AG09309 (cell line): Measurements from ENCODE around the gene KLF6.
A peak's percentile ranks its signal among the peaks of the same experiment; 100 is the strongest.

ENCODE experiments used
- DNase-seq: peaks from one replicate; pipeline ENCODE4 v3.0.0-alpha.2; 2010; ENCODE audit warnings: low read depth
- H3K4me3 ChIP-seq: 2 replicates; pipeline ENCODE4 v1.5.1; 2011; ENCODE audit warnings: mild to moderate bottlenecking, low read depth, low read length, moderate library complexity; ENCODE audit not compliant: control insufficient read depth
- CTCF ChIP-seq: IDR thresholded peaks from 2 replicates; pipeline ENCODE4 v1.5.1; 2011; ENCODE audit warnings: mild to moderate bottlenecking, low read depth, low read length, inconsistent platforms; ENCODE audit not compliant: insufficient read depth, control insufficient read depth; ENCODE audit errors: missing control alignments

The KLF6 gene

GRCh38 chr10:3783682-3784432, 1.2 kb downstream of the KLF6 start:
- no peak for DNase-seq
- peak overlapping the region; percentile 90 for H3K4me3 ChIP-seq
- TF ChIP-seq CTCF, result no peak

DNA sequence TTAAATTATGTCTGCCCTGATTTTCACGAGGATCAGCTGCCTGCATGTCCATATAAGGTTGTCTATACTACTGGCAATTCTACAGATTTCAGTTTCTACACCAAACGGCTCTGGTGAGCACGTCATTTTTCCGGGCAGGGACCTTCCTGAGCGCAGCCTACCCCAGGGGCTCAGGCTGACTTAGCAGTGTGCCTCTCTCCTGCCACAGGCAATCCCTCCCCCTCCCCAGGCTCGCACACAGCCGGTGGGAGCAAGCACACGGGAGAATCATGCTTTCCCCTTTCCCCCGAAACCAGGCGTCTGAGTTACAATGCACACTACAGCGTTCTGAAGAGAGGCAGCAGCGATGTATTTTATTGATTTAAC, 1.7 kb downstream of the KLF6 start:
- peak overlapping the region; percentile 90 for H3K4me3 ChIP-seq
- no peak for TF ChIP-seq CTCF
- DNase-seq, result no peak

GRCh38 chr10:3782451-3783315, 2.3 kb downstream of the KLF6 start:
- peak; percentile 96 for DNase-seq
- H3K4me3 ChIP-seq, result peak overlapping the region; percentile 90
- TF ChIP-seq CTCF, result no peak

- peak overlapping the region; percentile 90 for H3K4me3 ChIP-seq
- no peak for TF ChIP-seq CTCF
- DNase-seq, result no peak
These were observed 2.9 kb downstream of the KLF6 start for GRCh38 chr10:3782146-3782450.

DNA sequence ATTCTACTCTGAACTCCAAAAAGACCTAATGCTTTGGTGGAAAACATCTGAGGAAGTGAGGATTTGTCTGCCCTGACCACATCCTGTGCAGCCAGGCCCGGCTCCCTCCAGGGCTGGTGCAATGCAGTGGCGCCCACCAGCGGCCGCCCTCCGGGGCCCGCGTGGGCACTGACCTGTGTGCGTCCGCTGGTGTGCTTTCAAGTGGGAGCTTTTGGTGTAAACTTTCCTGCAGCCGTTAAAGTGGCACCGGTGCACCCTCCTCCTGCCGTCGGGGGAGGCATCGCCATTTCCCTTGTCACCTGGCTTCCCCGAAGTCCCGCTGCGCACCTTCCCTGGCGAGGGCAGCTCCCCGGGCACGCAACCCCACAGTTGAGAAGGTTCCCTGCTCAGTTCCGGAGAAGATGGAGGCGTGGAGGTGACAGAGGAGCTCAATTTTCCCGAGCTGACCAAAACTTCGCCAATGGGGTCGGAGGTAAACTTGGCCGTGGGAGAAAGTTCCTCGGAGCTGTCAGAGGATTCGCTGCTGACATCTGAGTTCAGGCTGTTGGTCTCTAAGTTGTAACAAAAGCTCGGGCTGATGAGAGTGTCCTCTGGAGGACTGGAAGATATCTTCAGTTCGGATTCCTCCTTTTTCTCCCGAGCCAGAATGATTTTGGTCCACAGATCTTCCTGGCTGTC, 3.4 kb downstream of the KLF6 start:
- peak overlapping the region; percentile 90 for H3K4me3 ChIP-seq
- TF ChIP-seq CTCF, result peak; percentile 86
- DNase-seq, result no peak

DNA sequence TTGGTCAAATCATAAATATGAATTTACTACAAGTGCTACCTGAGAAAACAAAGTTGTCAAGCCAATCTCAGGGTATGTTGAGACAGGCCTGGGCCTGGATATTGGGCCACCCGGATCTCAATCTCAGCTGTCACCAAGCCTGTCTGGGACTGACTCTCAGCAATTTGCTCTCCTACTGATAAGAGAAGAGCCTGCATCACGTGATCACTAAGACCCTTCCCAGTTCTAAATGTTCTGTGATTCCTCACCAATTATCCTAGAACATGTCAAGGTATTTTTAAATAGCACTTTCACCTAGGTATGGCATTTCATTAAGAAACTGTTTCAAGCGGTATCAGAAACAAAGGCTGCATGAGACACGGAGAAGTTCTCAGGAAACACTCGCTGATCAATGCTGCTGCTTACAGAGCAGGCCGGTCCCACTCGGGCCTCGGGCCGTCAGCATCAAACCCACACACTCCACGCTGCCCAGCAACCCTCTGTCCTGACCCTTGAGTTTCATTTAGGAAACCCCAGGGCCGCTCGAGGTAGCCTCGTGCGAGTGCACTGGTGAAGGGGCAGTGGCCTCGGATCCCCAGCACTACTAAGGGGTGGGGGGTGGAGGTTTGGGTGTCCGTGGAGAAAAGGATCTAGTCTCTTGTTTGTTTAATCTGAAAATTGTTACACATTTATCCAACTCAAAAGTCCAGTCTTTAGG, 4.1 kb downstream of the KLF6 start:
- no peak for DNase-seq
- TF ChIP-seq CTCF, result no peak
- H3K4me3 ChIP-seq, result peak overlapping the region; percentile 90
